GM18873 (cell line): ENCODE results near the gene LAD1.

Source experiments
- ATAC-seq: cut with Tn5 transposase; IDR thresholded peaks from one replicate; pipeline ENCODE4 v1.9.1; 2021; ENCODE audit warnings: mild to moderate bottlenecking, moderate library complexity, moderate number of reproducible peaks; ENCODE audit not compliant: unreplicated experiment, low FRiP score

The LAD1 gene

GRCh38 chr1:201419746-201420607 is 20.9 kb upstream of the LAD1 start:
- ATAC-seq, result no peak

- ATAC-seq, result no peak
These were observed 20.1 kb upstream of the LAD1 start for GRCh38 chr1:201419256-201419655.

GRCh38 chr1:201418461-201418860 is 19.3 kb upstream of the LAD1 start:
- no peak for ATAC-seq

GRCh38 chr1:201414051-201414738 is 15.1 kb upstream of the LAD1 start:
- ATAC-seq, result no peak

- ATAC-seq, result no peak
These were observed 12.2 kb upstream of the LAD1 start for GRCh38 chr1:201411292-201411691.

- no peak for ATAC-seq
These were observed 10.3 kb upstream of the LAD1 start for GRCh38 chr1:201409440-201409839.

GRCh38 chr1:201408834-201409200 is 9.7 kb upstream of the LAD1 start:
- no peak for ATAC-seq

- ATAC-seq, result no peak
These were observed 9.2 kb upstream of the LAD1 start for GRCh38 chr1:201408176-201408833.

GRCh38 chr1:201406831-201407406 is 7.8 kb upstream of the LAD1 start:
- no peak for ATAC-seq

GRCh38 chr1:201405484-201405831 is 6.3 kb upstream of the LAD1 start:
- ATAC-seq, result no peak

GRCh38 chr1:201404722-201405483 is 5.8 kb upstream of the LAD1 start:
- ATAC-seq, result no peak

- ATAC-seq, result no peak
These were observed 4.9 kb upstream of the LAD1 start for GRCh38 chr1:201404055-201404454.

GRCh38 chr1:201403359-201403758 is 4.2 kb upstream of the LAD1 start:
- ATAC-seq, result no peak

- ATAC-seq, result no peak
These were observed 2.6 kb upstream of the LAD1 start for GRCh38 chr1:201401700-201402099.

- no peak for ATAC-seq
These were observed 1.7 kb upstream of the LAD1 start for GRCh38 chr1:201400852-201401230.

GRCh38 chr1:201400212-201400851 is 1.2 kb upstream of the LAD1 start:
- no peak for ATAC-seq

- no peak for ATAC-seq
These were observed 415 bp upstream of the LAD1 start for GRCh38 chr1:201399352-201400126.

- ATAC-seq, result no peak
These were observed 1.4 kb downstream of the LAD1 start for GRCh38 chr1:201397675-201398074.

GRCh38 chr1:201396861-201397464 is 2.2 kb downstream of the LAD1 start:
- ATAC-seq, result no peak
